NCI-H82 (cell line): ENCODE results near the gene CABLES2.

Source experiments
- DNase-seq: peaks from one replicate; lab custom pipeline; 2025; lab: John Stamatoyannopoulos, UW

CABLES2 gene

DNA sequence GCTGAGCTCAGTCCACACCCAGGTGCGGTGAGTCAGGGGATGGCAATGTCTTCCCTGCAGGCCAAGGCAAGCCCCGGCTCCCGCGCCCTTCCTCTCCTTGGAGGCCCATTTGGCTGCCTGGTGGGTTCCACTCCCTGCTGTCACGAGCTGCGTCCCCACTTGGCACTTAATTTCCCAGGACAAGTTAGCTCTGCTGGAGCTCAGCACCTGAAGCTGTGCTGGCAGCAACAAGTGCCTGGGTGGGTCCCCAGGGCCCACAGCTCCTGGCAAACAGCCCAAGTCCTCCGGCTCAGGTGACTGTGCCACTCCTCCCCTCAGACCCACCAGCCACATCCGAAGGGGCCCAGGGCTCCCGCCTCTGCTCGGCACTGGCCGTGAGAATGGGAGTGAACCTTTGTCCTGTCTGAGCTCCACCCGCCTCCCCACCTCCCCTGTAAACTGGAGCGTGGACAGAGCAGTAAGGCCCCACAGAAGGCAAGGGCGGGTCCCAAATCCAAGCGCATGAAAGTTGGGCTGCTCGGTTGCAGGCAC, 56.9 kb downstream of the CABLES2 start:
- no peak for DNase-seq

DNA sequence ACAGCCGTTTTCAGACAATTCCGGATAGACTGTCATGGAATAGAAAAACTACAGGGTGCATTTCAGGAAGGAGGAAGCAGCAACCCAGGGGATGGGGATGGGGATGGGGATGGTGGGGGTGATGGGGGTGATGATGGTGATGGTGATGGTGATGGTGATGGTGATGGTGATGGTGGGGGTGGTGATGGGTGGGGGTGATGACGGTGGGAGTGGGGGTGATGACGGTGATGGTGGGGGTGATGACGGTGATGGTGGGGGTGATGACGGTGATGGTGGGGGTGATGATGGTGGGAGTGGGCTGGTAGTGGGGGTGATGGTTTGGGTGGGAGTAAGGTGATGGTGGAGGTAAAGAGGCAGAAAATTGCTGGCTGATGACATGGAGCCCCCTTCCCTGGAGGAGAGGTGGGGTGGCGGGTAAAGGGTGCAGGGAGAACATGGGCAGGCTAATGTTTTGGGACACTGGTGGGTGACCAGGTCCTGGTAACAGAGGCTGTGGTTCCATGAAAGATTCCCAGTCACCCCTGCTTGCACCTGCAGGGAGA, 57.5 kb downstream of the CABLES2 start:
- DNase-seq: no peak

DNA sequence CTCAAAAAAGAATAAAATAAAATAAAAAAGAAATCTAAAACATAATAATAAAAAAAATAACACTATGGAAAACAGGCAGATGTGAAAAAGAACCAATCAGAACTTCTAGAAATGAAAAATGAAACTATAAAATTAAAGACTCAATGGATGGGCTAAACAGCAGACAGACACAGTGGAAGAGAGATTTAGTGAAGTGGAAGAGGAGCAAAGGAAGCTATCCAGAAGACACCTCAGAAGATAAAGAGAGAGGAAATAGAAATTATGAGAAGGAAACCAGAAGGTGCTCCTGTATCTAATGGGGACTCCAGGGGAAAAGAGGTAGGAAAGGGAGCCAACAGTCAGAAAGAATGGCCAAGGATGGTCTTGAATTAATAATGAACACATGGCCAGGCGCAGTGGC, 58.5 kb downstream of the CABLES2 start:
- no peak for DNase-seq

DNA sequence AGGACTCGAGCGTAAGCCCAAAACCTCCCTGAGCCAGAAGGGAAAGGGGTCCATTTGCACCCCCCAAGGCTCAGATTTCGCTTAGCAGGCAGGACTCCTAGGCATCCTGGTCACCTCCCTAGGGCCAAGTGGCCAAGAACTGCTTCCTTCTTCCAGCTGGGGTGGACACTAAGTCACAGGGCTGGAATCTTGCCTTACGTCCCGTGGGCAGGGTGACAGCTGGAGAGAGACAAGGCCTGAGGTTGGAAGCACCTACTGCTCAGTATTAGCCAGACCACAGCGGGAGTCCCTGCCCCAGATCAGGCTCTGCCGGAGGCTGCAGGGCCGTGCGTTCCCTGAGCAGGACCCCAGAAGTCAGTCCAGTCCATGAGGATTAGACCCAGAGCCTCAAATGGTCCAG, 59.6 kb downstream of the CABLES2 start:
- no peak for DNase-seq

DNA sequence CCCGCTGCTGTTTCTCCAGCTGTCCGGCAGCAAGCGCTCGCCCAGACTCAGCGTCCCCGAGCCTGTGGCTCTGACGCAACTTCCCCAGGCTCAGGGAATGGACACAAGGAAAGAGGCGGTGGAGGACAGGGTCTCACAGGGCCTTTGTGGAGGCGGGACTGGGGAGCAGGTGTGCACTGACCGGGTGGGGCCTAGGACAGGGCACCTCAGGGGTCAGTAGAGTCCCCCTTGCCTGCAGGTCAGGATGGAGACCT, 60.0 kb downstream of the CABLES2 start:
- DNase-seq: no peak

DNA sequence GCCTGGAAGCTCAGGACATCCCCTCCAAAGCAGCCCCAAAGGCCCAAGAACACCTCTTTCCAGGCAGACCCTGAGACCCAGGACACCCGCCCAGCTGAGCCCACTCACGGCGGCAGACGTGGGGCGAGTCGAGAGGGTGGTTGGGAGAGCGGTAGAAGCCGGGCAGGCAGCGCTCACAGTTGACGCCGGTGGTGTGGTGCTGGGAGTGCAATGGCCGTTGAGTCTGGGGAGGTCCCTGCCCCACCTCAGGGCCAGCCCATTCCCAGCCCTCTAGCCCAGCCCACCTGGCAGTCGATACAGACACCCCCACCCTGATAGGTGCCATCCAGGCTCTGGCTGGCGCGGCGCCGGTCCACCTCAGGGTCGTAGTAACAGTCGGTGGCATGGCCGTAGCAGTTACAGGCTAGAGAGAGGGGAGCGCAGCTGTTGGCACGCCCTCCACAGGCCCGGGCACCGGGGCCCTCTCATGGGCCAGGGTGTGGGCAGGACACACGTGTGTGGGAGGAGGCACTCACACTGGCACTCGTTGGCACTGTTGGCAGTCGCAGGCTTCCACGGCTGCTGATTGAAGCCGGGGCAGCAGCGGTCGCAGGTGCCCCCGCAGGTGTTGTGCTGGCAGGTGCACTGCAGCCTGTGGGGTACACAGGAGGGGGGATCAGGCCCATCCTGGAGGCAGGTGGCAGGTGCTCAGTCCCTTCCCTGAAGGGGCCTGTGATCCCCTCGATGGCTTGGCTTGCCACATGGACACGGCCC, 60.5 kb downstream of the CABLES2 start:
- DNase-seq: no peak

DNA sequence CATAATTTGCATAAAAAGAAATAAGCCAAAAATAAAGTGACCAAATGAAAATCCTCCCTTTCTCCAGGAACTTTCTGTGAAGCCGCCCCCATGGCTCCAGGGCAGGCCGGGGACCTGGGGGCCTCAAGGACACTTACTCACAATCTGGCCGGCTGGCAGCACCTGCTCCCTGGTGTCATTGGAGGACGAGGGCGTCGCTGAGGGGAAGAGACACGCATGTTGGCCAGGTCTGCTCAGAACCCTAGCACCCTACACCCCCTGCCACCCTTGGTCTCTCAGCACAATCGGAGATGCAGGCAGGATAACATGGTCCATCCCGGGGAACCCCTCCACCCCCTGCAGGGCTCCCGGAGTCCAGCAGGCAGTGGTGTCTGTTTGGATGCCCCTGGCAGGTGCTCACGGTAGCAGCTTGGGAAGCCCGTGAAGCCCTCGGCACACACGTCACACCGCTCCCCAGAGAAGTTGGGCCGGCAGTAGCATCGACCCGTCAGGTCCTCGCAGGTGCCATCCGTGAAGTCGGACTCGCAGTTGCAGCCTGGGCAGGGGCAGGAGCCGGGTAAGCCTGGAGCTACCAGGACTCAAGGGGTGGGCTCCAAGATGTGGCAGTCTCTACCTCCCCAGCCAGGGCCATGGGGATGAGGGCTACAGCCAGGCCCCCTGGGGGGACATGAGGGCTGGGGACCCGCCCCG, 61.3 kb downstream of the CABLES2 start:
- no peak for DNase-seq

DNA sequence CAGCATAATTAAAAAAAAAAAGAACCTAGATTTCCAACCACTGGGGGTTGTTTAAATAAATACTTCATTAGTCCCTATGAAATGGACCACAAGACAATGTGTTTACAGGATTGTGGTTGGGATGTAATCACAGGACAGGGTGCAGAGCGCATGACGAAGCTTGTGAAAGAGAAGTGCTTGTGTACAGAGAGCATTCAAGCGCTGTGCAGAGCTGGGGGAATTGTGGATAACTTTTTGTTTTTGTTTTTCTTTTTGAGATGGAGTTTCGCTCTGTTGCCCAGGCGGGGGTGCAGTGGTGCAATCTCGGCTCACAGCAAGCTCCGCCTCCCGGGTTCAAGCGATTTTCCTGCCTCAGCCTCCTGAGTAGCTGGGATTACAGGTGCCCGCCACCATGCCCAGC, 62.3 kb downstream of the CABLES2 start:
- no peak for DNase-seq

DNA sequence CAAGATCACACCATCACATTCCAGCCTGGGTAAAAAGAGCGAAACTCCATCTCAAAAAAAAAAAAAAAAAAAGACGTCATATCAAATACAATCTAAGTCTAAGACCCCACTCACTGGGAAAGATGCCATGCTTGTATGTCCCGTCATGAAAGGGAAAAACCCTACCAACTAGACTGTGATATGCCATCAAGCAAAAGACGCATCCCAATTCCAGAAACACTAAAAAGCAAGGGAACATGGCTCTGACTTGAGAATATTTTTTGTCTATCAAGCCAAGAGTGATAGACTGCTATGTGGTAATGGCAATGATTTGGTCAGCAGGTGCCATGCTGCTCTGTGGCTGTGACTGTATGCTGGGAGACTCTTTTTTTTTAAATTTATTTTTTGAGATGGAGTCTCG, 63.0 kb downstream of the CABLES2 start:
- no peak for DNase-seq

DNA sequence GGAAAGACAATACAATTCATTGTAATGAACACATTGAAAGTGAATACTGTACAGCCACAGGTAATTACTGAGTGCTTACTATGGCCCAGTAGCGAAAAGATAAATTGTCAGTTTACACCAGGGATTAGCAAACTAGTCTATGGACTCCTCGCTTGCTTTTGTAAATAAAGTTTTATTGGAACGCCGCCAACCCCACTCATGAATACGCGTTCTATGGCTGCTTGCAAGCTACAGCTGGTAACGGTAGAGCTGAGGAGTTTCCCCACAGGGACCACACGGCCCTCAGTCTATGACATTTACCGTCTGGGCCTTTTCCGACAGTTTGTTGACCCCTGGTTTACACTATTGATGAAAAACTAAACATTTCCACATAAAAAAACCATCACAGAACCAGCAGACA, 64.2 kb downstream of the CABLES2 start:
- DNase-seq: no peak

DNA sequence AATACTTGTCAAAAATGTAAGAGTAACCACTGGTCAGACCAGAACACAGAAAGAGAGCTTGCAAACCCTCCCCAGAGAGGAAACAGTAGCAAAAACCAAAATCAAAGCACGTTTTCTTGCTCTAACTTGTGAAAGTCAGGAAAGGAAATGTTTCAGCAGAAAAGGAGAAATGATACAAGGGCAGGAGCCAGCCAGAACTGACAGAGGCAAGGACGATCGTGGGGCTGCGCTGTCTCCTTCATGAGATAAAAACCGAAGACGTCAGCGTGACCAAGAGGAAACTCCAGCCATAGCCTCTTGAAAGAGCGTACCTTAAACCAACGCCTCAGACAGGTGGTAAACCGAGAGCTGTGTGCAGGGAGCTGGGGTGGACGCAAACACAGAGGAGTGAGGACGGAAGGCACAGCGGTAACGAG, 67.4 kb downstream of the CABLES2 start:
- DNase-seq: no peak
